Hair follicular keratinocyte (primary cell): ENCODE data around the gene GBA2. TPM values are rescaled to one million over a fixed set of nuclear protein-coding genes. Genes with fewer than 3 reads are reported as not detected.

Source experiments
- total RNA-seq: library from RNA; depleted of rRNA; stranded (reverse); fragments of >200 nt; gene quantifications from 2 replicates; pipeline ENCODE4 v1.2.3, GENCODE V29; 2015

The GBA2 gene
- 17.4 and 17.6 TPM in 2 replicates for total RNA-seq

GRCh38 chr9:35748858-35749514 lies at the start of gene GBA2, which contains the start of gene RGP1:
Gene GBA2 (minus strand): TSS chr9:35749228. CDS start chr9:35748704, 524 bp downstream.
Gene RGP1 (plus strand): TSS chr9:35749287. CDS start chr9:35749756, 469 bp downstream.

GRCh38 chr9:35791297-35791921 lies 42.4 kb upstream of the GBA2 start, which contains the start of gene NPR2:
Gene NPR2 (plus strand): TSS chr9:35791591. CDS start chr9:35792409, 818 bp downstream.

GRCh38 chr9:35754264-35754663 lies 5.2 kb upstream of the GBA2 start, which contains the start of gene MSMP:
Gene MSMP (minus strand): TSS chr9:35754276. CDS start chr9:35754129, 147 bp downstream.

GRCh38 chr9:35732185-35732799 lies 16.7 kb downstream of the GBA2 start, which contains the start of the genes CREB3 and TLN1:
Gene CREB3 (plus strand): TSS chr9:35732666. CDS start chr9:35732773, 107 bp downstream.
Gene TLN1 (minus strand): TSS chr9:35732195. CDS start chr9:35725694, 6,501 bp downstream.

GRCh38 chr9:35689542-35690293 lies 59.3 kb downstream of the GBA2 start, which contains the start of gene TPM2:
Gene TPM2 (minus strand): TSS chr9:35689925. CDS start chr9:35689817, 108 bp downstream.

Other genes with a start within 250 kb of the GBA2 start
- gene TESK1, start 144.0 kb downstream of the GBA2 start, total RNA-seq: 13.9 and 24.0 TPM in 2 replicates
- 0.11 and 0.86 TPM in 2 replicates for gene CD72, start 130.8 kb downstream of the GBA2 start, total RNA-seq
- gene SIT1, start 98.3 kb downstream of the GBA2 start, total RNA-seq: not detected in 2 replicates
- gene RMRP, start 91.2 kb downstream of the GBA2 start, total RNA-seq: 1,205 and 1,810 TPM in 2 replicates
- gene CCDC107, start 90.9 kb downstream of the GBA2 start, total RNA-seq: 17.2 and 18.8 TPM in 2 replicates
- 7.8 and 23.5 TPM in 2 replicates for gene ARHGEF39, start 84.0 kb downstream of the GBA2 start, total RNA-seq
- 0.23 and 2.1 TPM in 2 replicates for gene CA9, start 75.3 kb downstream of the GBA2 start, total RNA-seq
- 53.1 and 157 TPM in 2 replicates for gene TPM2, start 59.3 kb downstream of the GBA2 start, total RNA-seq
- 141 and 149 TPM in 2 replicates for gene TLN1, start 17.0 kb downstream of the GBA2 start, total RNA-seq
- gene CREB3, start 16.6 kb downstream of the GBA2 start, total RNA-seq: 47.2 and 49.3 TPM in 2 replicates
- gene RGP1, start 59 bp upstream of the GBA2 start, total RNA-seq: 13.8 and 19.1 TPM in 2 replicates
- not detected in 2 replicates for gene MSMP, start 5.0 kb upstream of the GBA2 start, total RNA-seq
- 6.2 and 14.6 TPM in 2 replicates for gene NPR2, start 42.4 kb upstream of the GBA2 start, total RNA-seq
- gene SPAG8, start 63.0 kb upstream of the GBA2 start, total RNA-seq: 0.04 TPM in 1 of 2 replicates, not detected in the other
- 25.4 and 28.3 TPM in 2 replicates for gene HINT2, start 65.8 kb upstream of the GBA2 start, total RNA-seq
- not detected in 2 replicates for gene FAM221B, start 79.5 kb upstream of the GBA2 start, total RNA-seq
- gene TMEM8B, start 80.0 kb upstream of the GBA2 start, total RNA-seq: 1.1 and 3.7 TPM in 2 replicates
- not detected in 2 replicates for gene OR13J1, start 121.2 kb upstream of the GBA2 start, total RNA-seq
- 0.68 and 1.0 TPM in 2 replicates for gene HRCT1, start 157.0 kb upstream of the GBA2 start, total RNA-seq
- not detected in 2 replicates for gene SPAAR, start 160.3 kb upstream of the GBA2 start, total RNA-seq
- gene OR2S2, start 208.9 kb upstream of the GBA2 start, total RNA-seq: not detected in 2 replicates